SU-DHL-6 (cell line): ENCODE data around the gene RASD1.

ENCODE experiments used
- H2AFZ ChIP-seq: fragments of 200-600 bp; sonication (generic); 2 replicates; pipeline ENCODE4 v1.6.1; 2014; ENCODE audit warnings: low read depth, mild to moderate bottlenecking, moderate library complexity, mixed read lengths, antibody characterized with exemption, low read length; ENCODE audit not compliant: severe bottlenecking
- H3F3A ChIP-seq: fragments of 200-600 bp; shearing (Covaris generic); 2 replicates; pipeline ENCODE4 v1.6.0; 2016; ENCODE audit warnings: antibody characterized with exemption, mild to moderate bottlenecking; ENCODE audit not compliant: insufficient read depth
- H3K27ac ChIP-seq: fragments of 200-600 bp; sonication (generic); 2 replicates; pipeline ENCODE4 v1.5.1; 2016; ENCODE audit warnings: low read depth, mild to moderate bottlenecking, low read length, moderate library complexity, mixed read lengths
- H3K27me3 ChIP-seq: fragments of 200-600 bp; sonication (generic), shearing (Covaris generic); 2 replicates; pipeline ENCODE4 v1.6.0; 2014; ENCODE audit warnings: mild to moderate bottlenecking, low read length
- H3K36me3 ChIP-seq: fragments of 200-600 bp; sonication (generic); 2 replicates; pipeline ENCODE4 v1.6.1; 2014; ENCODE audit warnings: mild to moderate bottlenecking, low read length, mixed read lengths
- H3K4me2 ChIP-seq: fragments of 300-600, 200-600 bp; shearing (Covaris generic), sonication (generic); 2 replicates; pipeline ENCODE4 v1.6.0; 2014; ENCODE audit warnings: low read length, low read depth, mild to moderate bottlenecking; ENCODE audit not compliant: poor library complexity, severe bottlenecking
- H3K4me3 ChIP-seq: fragments of 200-600 bp; sonication (generic); 2 replicates; pipeline ENCODE4 v1.5.1; 2014; ENCODE audit warnings: antibody characterized with exemption, low read length, mild to moderate bottlenecking, mixed read lengths; ENCODE audit not compliant: insufficient read depth, poor library complexity, severe bottlenecking
- H3K79me2 ChIP-seq: fragments of 200-600 bp; sonication (generic); 2 replicates; pipeline ENCODE4 v1.6.1; 2014; ENCODE audit warnings: mild to moderate bottlenecking, low read length, moderate library complexity; ENCODE audit not compliant: insufficient read depth
- H3K9ac ChIP-seq: fragments of 200-600 bp; sonication (generic); 2 replicates; pipeline ENCODE4 v1.7.0; 2014; ENCODE audit warnings: mild to moderate bottlenecking, low read length
- H3K9me2 ChIP-seq: fragments of 200-600 bp; sonication (generic); replicated peaks from 2 replicates; pipeline ENCODE4 v1.6.1; 2014; ENCODE audit warnings: low read length; ENCODE audit not compliant: insufficient read depth
- H3K9me3 ChIP-seq: fragments of 200-600 bp; sonication (generic); 2 replicates; pipeline ENCODE4 v1.6.1; 2014; ENCODE audit warnings: low read length, mixed read lengths; ENCODE audit not compliant: insufficient read depth
- H4K20me1 ChIP-seq: fragments of 200-600 bp; sonication (generic); 2 replicates; pipeline ENCODE4 v1.6.1; 2014; ENCODE audit warnings: low read depth, mild to moderate bottlenecking, antibody characterized with exemption, low read length, moderate library complexity, mixed read lengths
- EZH2phosphoT487 ChIP-seq: fragments of 200-600 bp; sonication (generic), shearing (Covaris generic); conservative IDR thresholded peaks from 2 replicates; pipeline ENCODE4 v1.6.1; 2018; ENCODE audit warnings: mild to moderate bottlenecking, antibody characterized with exemption, low read length, moderate library complexity, mixed read lengths
- TF ChIP-seq, protein P1 (sequence below): fragments of 200-600 bp; sonication (generic); IDR thresholded peaks from one replicate; pipeline ENCODE4 v1.5.1; 2017; ENCODE audit warnings: antibody characterized with exemption, mild to moderate bottlenecking, low read length, moderate library complexity; ENCODE audit not compliant: insufficient read depth, poor library complexity, severe bottlenecking

Gene RASD1

DNA sequence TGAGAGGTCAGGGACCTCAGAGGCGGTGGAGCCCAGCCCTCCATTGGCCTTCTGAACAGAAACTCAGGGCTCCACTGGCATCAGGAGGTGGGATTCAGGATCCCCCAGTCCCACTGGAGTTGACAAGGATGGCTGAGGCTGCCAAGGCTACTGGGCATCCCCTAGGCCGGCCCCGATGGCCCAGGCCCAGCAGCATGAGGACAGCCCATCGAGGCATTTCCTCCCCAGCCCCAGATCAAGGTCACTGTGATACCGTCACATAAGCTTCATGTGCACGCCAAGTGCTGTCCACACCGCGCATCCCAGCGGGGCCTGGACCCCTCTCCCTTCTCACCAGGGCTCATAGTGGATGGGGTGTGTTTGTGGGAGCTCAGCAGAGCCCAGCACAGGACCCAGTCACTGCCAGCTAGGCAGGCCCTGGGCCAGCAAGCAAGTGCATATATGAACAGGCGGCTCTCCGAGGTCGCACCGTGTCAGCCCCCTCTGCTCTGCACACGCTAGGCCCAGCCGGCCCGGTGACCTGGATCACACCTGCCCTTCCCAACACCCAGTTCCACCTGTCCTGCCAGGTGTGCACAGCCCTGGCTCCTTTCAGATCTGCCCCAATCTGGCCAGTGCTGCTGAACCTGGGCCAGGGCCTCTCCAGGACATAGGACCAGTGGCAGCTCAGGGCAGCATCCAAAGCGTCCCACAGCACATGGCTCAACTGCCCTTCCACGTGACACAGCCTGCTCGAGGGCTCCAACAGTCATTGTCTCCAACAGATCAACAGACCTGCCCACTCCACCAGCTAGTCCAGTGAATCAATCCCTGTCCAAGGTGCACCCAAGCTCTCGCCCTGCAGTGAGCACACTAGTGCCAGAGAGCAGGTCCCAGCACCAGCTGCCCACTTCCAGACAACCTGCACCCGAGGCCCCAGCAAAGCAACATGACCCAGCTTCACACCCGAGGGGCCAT, 32.8 kb upstream of the RASD1 start:
- Histone ChIP-seq H3K27me3 (no peaks in the 10 kb centered on the region), H3K9me3 (no peaks in the 10 kb centered on the region), H3K9ac (no peak overlapping the region), H3K4me3 (no peak overlapping the region), H3K4me2 (no peak overlapping the region), H2AFZ (no peak overlapping the region), H3K9me2 (no peaks in the 10 kb centered on the region), H3K36me3 (no peaks in the 10 kb centered on the region), H3K27ac (no peak overlapping the region), H4K20me1 (no peaks in the 10 kb centered on the region), H3F3A (no peaks in the 10 kb centered on the region), H3K79me2 (no peaks in the 10 kb centered on the region)
- TF ChIP-seq, protein P1, sequence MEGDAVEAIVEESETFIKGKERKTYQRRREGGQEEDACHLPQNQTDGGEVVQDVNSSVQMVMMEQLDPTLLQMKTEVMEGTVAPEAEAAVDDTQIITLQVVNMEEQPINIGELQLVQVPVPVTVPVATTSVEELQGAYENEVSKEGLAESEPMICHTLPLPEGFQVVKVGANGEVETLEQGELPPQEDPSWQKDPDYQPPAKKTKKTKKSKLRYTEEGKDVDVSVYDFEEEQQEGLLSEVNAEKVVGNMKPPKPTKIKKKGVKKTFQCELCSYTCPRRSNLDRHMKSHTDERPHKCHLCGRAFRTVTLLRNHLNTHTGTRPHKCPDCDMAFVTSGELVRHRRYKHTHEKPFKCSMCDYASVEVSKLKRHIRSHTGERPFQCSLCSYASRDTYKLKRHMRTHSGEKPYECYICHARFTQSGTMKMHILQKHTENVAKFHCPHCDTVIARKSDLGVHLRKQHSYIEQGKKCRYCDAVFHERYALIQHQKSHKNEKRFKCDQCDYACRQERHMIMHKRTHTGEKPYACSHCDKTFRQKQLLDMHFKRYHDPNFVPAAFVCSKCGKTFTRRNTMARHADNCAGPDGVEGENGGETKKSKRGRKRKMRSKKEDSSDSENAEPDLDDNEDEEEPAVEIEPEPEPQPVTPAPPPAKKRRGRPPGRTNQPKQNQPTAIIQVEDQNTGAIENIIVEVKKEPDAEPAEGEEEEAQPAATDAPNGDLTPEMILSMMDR, result no peak
- TF ChIP-seq EZH2phosphoT487, result no peak

DNA sequence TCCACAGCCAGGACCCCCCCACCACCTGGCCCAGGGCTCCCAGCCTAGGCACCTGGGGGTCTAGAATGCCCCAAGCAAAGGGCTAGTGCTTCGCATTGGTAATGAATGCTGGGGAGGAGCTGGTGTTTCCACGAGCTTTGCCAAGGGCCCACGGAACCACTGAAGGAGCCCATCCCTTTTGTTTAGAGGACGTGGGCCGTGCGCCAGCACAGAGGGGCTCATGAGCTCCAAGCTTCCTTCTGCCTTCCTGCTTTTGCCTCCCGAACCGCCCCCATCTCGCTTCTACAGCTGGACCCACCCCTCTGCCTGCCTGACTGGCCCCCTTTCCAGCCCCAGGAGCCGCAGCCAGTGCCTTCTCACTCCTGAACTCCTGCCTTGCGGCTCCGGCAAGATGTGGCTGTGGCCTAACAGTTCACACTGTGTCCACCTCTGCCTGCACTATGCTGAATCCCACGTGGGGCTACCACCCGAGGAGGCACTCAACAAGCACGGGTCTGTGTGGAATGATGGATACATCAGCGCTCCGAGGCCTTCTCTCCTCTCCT, 31.8 kb upstream of the RASD1 start:
- Histone ChIP-seq H3K9me3 (no peaks in the 10 kb centered on the region), H3K36me3 (no peaks in the 10 kb centered on the region), H4K20me1 (no peaks in the 10 kb centered on the region), H3K9me2 (no peaks in the 10 kb centered on the region), H3F3A (no peaks in the 10 kb centered on the region), H3K27ac (no peak overlapping the region), H3K4me2 (no peak overlapping the region), H3K79me2 (no peaks in the 10 kb centered on the region), H3K4me3 (no peak overlapping the region), H2AFZ (no peak overlapping the region), H3K27me3 (no peaks in the 10 kb centered on the region), H3K9ac (no peak overlapping the region)
- TF ChIP-seq EZH2phosphoT487, result no peak
- TF ChIP-seq, protein P1, result no peak

DNA sequence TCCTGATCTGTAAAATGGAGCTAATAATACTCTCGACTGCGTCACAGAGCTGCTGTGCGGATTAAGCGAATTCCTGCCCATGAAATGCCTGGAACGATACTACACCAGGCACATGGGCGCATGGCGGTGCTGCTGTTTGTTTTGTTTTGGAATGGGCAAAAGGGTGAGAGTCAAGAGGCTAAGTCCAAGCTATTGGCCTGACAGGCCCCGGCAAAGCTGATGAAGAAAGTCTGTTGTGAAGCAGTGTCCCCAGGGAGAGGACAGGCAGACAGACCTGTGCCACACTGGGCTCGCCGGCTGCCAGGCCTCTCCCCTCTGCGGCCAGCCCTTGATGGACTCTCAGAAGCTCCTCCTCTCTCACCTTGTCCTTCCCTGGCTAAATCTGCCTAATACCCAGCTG, 31.3 kb upstream of the RASD1 start:
- Histone ChIP-seq H3K36me3 (no peaks in the 10 kb centered on the region), H3F3A (no peaks in the 10 kb centered on the region), H3K4me2 (no peak overlapping the region), H3K9ac (no peak overlapping the region), H3K9me2 (no peaks in the 10 kb centered on the region), H4K20me1 (no peaks in the 10 kb centered on the region), H3K9me3 (no peaks in the 10 kb centered on the region), H3K27me3 (no peaks in the 10 kb centered on the region), H3K79me2 (no peaks in the 10 kb centered on the region), H2AFZ (no peak overlapping the region), H3K4me3 (no peak overlapping the region), H3K27ac (no peak overlapping the region)
- TF ChIP-seq EZH2phosphoT487, result no peak
- TF ChIP-seq, protein P1, result no peak
